Measurements from ENCODE around the gene SYT11. TPM values are rescaled to one million over a fixed set of nuclear protein-coding genes. Genes with fewer than 3 reads are reported as not detected.

The SYT11 gene
- total RNA-seq, 2 donors from 2014 or later = 1.2 to 4.6 TPM

- no peak for DNase-seq
- Histone ChIP-seq H3K36me3 (peaks cover 19% of the 10 kb centered on the region), H3K9ac (ENCODE audit: low read depth in 2 of 2, low read length in 2 of 2) (no peak overlapping the region)
Measured at GRCh38 chr1:155900161-155900560, 40.8 kb downstream of the SYT11 start.

GRCh38 chr1:155904261-155904660, 44.9 kb downstream of the SYT11 start:
- no peak overlapping the region for H3K9ac ChIP-seq (ENCODE audit: low read depth in 2 of 2, low read length in 2 of 2)
- no peaks in the 10 kb centered on the region for H3K4me1 ChIP-seq
- peaks cover 19% of the 10 kb centered on the region for H3K36me3 ChIP-seq
- intact Hi-C loops (cut with DNase I) = no loop called here
- no peaks in the 10 kb centered on the region for H3K27me3 ChIP-seq
- no peak for DNase-seq
- no peak overlapping the region for H3K4me3 ChIP-seq
- H3K27ac ChIP-seq = no peak overlapping the region
- H3K9me3 ChIP-seq = no peaks in the 10 kb centered on the region
- TF ChIP-seq CTCF (IDR thresholded peaks at IDR 0.05) = no peak

More at GRCh38 chr1:155900161-155900560, 40.8 kb downstream of the SYT11 start:
- H3K27ac ChIP-seq = no peak overlapping the region
- intact Hi-C loops (cut with DNase I) = no loop called here
- H3K4me1 ChIP-seq = no peaks in the 10 kb centered on the region
- no peak for TF ChIP-seq CTCF (IDR thresholded peaks at IDR 0.05)
- H3K4me3 ChIP-seq = no peak overlapping the region
- no peaks in the 10 kb centered on the region for H3K9me3 ChIP-seq
- H3K27me3 ChIP-seq = no peaks in the 10 kb centered on the region

GRCh38 chr1:155909894-155910293, 50.5 kb downstream of the SYT11 start:
- peak overlapping the region; percentile 91 for H3K27ac ChIP-seq
- peaks cover 10% of the 10 kb centered on the region for H3K36me3 ChIP-seq
- TF ChIP-seq CTCF (IDR thresholded peaks at IDR 0.05) = no peak
- H3K4me3 ChIP-seq = no peak overlapping the region
- H3K27me3 ChIP-seq = no peaks in the 10 kb centered on the region
- no peaks in the 10 kb centered on the region for H3K4me1 ChIP-seq
- DNase-seq = no peak
- H3K9ac ChIP-seq (ENCODE audit: low read depth in 2 of 2, low read length in 2 of 2) = no peak overlapping the region
- intact Hi-C loops (cut with DNase I) = no loop called here
- H3K9me3 ChIP-seq = no peaks in the 10 kb centered on the region

DNA sequence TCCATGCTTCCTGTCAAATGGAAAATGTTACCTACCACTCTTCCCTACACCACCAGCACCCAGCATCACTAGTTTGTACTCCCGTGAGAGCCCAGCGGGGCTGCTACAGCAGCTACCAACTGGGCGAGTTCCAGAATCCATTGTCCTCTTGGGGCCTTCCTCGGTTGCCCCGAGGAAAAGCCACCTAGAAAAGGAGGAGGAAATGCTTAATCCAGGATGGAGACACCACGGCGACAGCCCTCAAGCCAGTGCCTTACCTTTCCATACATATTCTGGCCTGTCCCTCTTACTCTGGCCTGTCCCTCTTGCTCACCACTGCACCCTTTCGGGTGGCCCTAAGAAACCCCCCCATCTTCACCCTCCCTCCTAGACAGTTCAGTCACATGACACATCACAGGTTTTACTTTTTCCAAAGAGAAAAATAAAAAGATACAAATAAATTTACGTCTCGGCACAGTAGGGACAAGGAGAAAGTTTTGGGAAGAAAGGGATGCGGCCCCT, 51.3 kb downstream of the SYT11 start:
- Histone ChIP-seq H3K9ac (ENCODE audit: low read depth in 2 of 2, low read length in 2 of 2) (peak overlapping the region; percentile 52 to 86), H3K4me3 (peak overlapping the region; percentile 66), H3K36me3 (peaks cover 13% of the 10 kb centered on the region), H3K27me3 (no peaks in the 10 kb centered on the region), H3K4me1 (no peaks in the 10 kb centered on the region), H3K9me3 (no peaks in the 10 kb centered on the region), H3K27ac (peak overlapping the region; percentile 91)
- DNase-seq = peak; percentile 29
- no peak for TF ChIP-seq CTCF (IDR thresholded peaks at IDR 0.05)
- intact Hi-C loops (cut with DNase I) = no loop called here

- H3K27ac ChIP-seq = peak within 1 kb of the TSS; percentile 91
- no peak for TF ChIP-seq CTCF (IDR thresholded peaks at IDR 0.05)
- peaks cover 16% of the 10 kb centered on the region for H3K36me3 ChIP-seq
- H3K9me3 ChIP-seq = no peaks in the 10 kb centered on the region
- peak; percentile 91 for DNase-seq
- H3K4me3 ChIP-seq = peak within 1 kb of the TSS; percentile 66
- H3K4me1 ChIP-seq = no peaks in the 10 kb centered on the region
- intact Hi-C loops (cut with DNase I) = no loop called here
- H3K27me3 ChIP-seq = no peaks in the 10 kb centered on the region
- H3K9ac ChIP-seq (ENCODE audit: low read depth in 2 of 2, low read length in 2 of 2) = peak within 1 kb of the TSS; percentile 52 to 86
Measured at GRCh38 chr1:155911156-155912055, 52.0 kb downstream of the SYT11 start, which contains the start of gene RIT1. TSS of gene RIT1 (minus strand) at chr1:155911349. CDS start at chr1:155910761, 588 bp downstream.

Data from colonic mucosa (tissue), 4 donors.